ENCODE results near the gene DAW1. TPM values are rescaled to one million over a fixed set of nuclear protein-coding genes. Genes with fewer than 3 reads are reported as not detected.

The DAW1 gene
- total and polyA plus RNA-seq, 2 of the 13 experiments (the other 11 are each of a cell fraction or from before 2014, with no cell fraction given): not detected

DNA sequence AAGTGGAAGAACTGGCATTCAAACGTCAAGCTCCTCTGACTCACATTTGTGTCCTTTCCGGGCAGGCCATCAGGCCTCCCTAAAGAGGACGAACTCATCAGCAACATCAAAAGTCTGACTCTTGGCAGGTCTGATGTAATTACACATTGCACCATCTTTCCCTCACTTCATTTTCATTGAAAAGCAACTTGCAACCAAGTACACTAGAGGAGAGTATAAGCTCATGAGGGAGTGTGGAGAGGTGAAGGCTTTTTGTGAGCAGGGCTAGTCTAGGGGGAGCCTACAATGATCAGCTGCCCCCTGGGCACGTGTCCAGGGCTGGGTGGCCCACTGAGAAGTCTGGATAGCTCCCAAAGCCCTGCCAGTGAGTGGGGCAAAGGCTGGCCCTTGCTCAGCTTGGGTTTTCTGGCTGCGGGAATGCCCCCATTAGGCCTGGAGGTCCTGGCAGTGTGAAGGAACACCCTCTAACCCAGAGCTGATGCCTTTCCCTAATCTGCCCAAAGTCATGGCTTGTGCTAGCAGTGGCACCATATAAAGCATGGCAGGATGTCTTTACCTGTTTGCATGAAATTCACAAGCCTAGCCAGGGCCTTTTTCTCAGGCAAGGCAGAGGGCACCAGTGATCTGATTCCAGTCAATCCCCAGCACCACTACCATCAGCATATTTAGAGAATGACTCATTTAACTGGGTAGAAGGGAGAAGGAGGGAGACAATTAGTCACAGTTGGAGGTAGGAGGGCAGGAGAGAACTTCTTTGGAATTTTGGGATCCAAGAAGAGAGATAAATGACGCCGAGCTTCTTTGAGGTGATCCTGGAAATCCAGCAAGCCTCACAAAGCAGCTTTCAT is 8.5 kb upstream of the DAW1 start (continued):
- TF ChIP-seq, protein P1, sequence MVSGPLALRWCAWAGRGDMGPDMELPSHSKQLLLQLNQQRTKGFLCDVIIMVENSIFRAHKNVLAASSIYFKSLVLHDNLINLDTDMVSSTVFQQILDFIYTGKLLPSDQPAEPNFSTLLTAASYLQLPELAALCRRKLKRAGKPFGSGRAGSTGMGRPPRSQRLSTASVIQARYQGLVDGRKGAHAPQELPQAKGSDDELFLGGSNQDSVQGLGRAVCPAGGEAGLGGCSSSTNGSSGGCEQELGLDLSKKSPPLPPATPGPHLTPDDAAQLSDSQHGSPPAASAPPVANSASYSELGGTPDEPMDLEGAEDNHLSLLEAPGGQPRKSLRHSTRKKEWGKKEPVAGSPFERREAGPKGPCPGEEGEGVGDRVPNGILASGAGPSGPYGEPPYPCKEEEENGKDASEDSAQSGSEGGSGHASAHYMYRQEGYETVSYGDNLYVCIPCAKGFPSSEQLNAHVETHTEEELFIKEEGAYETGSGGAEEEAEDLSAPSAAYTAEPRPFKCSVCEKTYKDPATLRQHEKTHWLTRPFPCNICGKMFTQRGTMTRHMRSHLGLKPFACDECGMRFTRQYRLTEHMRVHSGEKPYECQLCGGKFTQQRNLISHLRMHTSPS (CRISPR knock-in tag; IDR thresholded peaks at IDR 0.05; ENCODE audit: low read depth): 0 out of 2 replicates have a peak, but pooled peaks have one; percentile 6
- TF ChIP-seq STAT5B (CRISPR knock-in tag; IDR thresholded peaks at IDR 0.05): no peak
- TF ChIP-seq, protein P2, sequence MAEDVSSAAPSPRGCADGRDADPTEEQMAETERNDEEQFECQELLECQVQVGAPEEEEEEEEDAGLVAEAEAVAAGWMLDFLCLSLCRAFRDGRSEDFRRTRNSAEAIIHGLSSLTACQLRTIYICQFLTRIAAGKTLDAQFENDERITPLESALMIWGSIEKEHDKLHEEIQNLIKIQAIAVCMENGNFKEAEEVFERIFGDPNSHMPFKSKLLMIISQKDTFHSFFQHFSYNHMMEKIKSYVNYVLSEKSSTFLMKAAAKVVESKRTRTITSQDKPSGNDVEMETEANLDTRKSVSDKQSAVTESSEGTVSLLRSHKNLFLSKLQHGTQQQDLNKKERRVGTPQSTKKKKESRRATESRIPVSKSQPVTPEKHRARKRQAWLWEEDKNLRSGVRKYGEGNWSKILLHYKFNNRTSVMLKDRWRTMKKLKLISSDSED (CRISPR knock-in tag; IDR thresholded peaks at IDR 0.05): no peak
- TF ChIP-seq, protein P3, sequence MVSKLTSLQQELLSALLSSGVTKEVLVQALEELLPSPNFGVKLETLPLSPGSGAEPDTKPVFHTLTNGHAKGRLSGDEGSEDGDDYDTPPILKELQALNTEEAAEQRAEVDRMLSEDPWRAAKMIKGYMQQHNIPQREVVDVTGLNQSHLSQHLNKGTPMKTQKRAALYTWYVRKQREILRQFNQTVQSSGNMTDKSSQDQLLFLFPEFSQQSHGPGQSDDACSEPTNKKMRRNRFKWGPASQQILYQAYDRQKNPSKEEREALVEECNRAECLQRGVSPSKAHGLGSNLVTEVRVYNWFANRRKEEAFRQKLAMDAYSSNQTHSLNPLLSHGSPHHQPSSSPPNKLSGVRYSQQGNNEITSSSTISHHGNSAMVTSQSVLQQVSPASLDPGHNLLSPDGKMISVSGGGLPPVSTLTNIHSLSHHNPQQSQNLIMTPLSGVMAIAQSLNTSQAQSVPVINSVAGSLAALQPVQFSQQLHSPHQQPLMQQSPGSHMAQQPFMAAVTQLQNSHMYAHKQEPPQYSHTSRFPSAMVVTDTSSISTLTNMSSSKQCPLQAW (CRISPR knock-in tag; IDR thresholded peaks at IDR 0.05): no peak
- TF ChIP-seq PAX8 (CRISPR knock-in tag; IDR thresholded peaks at IDR 0.05; ENCODE audit: borderline replicate concordance): no peak
- TF ChIP-seq, protein P4, sequence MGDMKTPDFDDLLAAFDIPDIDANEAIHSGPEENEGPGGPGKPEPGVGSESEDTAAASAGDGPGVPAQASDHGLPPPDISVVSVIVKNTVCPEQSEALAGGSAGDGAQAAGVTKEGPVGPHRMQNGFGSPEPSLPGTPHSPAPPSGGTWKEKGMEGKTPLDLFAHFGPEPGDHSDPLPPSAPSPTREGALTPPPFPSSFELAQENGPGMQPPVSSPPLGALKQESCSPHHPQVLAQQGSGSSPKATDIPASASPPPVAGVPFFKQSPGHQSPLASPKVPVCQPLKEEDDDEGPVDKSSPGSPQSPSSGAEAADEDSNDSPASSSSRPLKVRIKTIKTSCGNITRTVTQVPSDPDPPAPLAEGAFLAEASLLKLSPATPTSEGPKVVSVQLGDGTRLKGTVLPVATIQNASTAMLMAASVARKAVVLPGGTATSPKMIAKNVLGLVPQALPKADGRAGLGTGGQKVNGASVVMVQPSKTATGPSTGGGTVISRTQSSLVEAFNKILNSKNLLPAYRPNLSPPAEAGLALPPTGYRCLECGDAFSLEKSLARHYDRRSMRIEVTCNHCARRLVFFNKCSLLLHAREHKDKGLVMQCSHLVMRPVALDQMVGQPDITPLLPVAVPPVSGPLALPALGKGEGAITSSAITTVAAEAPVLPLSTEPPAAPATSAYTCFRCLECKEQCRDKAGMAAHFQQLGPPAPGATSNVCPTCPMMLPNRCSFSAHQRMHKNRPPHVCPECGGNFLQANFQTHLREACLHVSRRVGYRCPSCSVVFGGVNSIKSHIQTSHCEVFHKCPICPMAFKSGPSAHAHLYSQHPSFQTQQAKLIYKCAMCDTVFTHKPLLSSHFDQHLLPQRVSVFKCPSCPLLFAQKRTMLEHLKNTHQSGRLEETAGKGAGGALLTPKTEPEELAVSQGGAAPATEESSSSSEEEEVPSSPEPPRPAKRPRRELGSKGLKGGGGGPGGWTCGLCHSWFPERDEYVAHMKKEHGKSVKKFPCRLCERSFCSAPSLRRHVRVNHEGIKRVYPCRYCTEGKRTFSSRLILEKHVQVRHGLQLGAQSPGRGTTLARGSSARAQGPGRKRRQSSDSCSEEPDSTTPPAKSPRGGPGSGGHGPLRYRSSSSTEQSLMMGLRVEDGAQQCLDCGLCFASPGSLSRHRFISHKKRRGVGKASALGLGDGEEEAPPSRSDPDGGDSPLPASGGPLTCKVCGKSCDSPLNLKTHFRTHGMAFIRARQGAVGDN (CRISPR knock-in tag; IDR thresholded peaks at IDR 0.05): peak; percentile 53
- no peak for TF ChIP-seq ERF (CRISPR knock-in tag; IDR thresholded peaks at IDR 0.05)
- TF ChIP-seq STAG1 (CRISPR knock-in tag; IDR thresholded peaks at IDR 0.05): peak; percentile 18; the same call in 1 of the 2 replicates
- no peak for TF ChIP-seq ZBTB20 (CRISPR knock-in tag; IDR thresholded peaks at IDR 0.05; ENCODE audit: borderline replicate concordance, low read depth)
- 0 out of 2 replicates have a peak, but pooled peaks have one; percentile 58 for TF ChIP-seq ZNF644 (CRISPR knock-in tag; IDR thresholded peaks at IDR 0.05; ENCODE audit: low read depth)
- peak; percentile 23; the same call in 1 of the 2 replicates for TF ChIP-seq SMC3 (IDR thresholded peaks at IDR 0.05; ENCODE audit: low read length)
- TF ChIP-seq ETV5 (CRISPR knock-in tag; IDR thresholded peaks at IDR 0.05; ENCODE audit: borderline replicate concordance): 0 out of 2 replicates have a peak, but pooled peaks have one; percentile 14
- no peak for TF ChIP-seq ZFYVE20 (CRISPR knock-in tag; IDR thresholded peaks at IDR 0.05; ENCODE audit: borderline replicate concordance, low read depth)
- peak in 1 of 2 experiments; percentile 49; a peak in 1 of 4 replicates for TF ChIP-seq EP300 (IDR thresholded peaks at IDR 0.05; ENCODE audit: low read depth in 2 of 2, low read length in 2 of 2)
- no peak for TF ChIP-seq EP300 (CRISPR knock-in tag; IDR thresholded peaks at IDR 0.05; ENCODE audit: borderline replicate concordance)

Data from HepG2 (cell line).